NCI-H226 (cell line): ENCODE measurements around the gene GRID1.

Experiments
- DNase-seq: peaks from one replicate; pipeline ENCODE4 v3.0.0-alpha.2; 2015

The GRID1 gene

GRCh38 chr10:86312701-86313270, 53.8 kb downstream of the GRID1 start:
- no peak for DNase-seq

GRCh38 chr10:86311906-86312305, 54.7 kb downstream of the GRID1 start:
- no peak for DNase-seq

GRCh38 chr10:86311190-86311589, 55.4 kb downstream of the GRID1 start:
- no peak for DNase-seq

GRCh38 chr10:86310702-86311101, 55.9 kb downstream of the GRID1 start:
- no peak for DNase-seq

- no peak for DNase-seq
Observed at GRCh38 chr10:86310291-86310690, 56.3 kb downstream of the GRID1 start.

GRCh38 chr10:86308056-86308455, 58.5 kb downstream of the GRID1 start:
- no peak for DNase-seq

GRCh38 chr10:86306628-86307278, 59.8 kb downstream of the GRID1 start:
- DNase-seq = peak; percentile 14

GRCh38 chr10:86305521-86305920, 61.1 kb downstream of the GRID1 start:
- no peak for DNase-seq

GRCh38 chr10:86304436-86304835, 62.2 kb downstream of the GRID1 start:
- no peak for DNase-seq

GRCh38 chr10:86303626-86304025, 63.0 kb downstream of the GRID1 start:
- DNase-seq = no peak

- DNase-seq = no peak
Observed at GRCh38 chr10:86301971-86302370, 64.6 kb downstream of the GRID1 start.

GRCh38 chr10:86300931-86301830, 65.4 kb downstream of the GRID1 start:
- no peak for DNase-seq

- DNase-seq = no peak
Observed at GRCh38 chr10:86300399-86300925, 66.1 kb downstream of the GRID1 start.

- no peak for DNase-seq
Observed at GRCh38 chr10:86299562-86299961, 67.0 kb downstream of the GRID1 start.

GRCh38 chr10:86298501-86299001, 68.0 kb downstream of the GRID1 start:
- no peak for DNase-seq

GRCh38 chr10:86295791-86296190, 70.8 kb downstream of the GRID1 start:
- DNase-seq = no peak

GRCh38 chr10:86295351-86295750, 71.2 kb downstream of the GRID1 start:
- DNase-seq = no peak

GRCh38 chr10:86294346-86295265, 72.0 kb downstream of the GRID1 start:
- no peak for DNase-seq

- no peak for DNase-seq
Observed at GRCh38 chr10:86293396-86293791, 73.2 kb downstream of the GRID1 start.

GRCh38 chr10:86292462-86293395, 73.9 kb downstream of the GRID1 start:
- no peak for DNase-seq
